Activated CD8-positive, alpha-beta memory T cell treated with anti-CD3 and anti-CD28 coated beads, Interleukin-2, amount 50 U/mL, for 1 hour (primary cell): ENCODE data around the gene COX7A2L.
"Not testable (repeated sequence)": the region's sequence is repeated elsewhere in the genome, so short reads cannot be mapped to it uniquely, and the experiment has no call there.

Experiments
- DNase-seq: peaks from one replicate; pipeline ENCODE4 v3.0.0-alpha.2; 2020; ENCODE audit errors: extremely low read depth

COX7A2L gene

DNA sequence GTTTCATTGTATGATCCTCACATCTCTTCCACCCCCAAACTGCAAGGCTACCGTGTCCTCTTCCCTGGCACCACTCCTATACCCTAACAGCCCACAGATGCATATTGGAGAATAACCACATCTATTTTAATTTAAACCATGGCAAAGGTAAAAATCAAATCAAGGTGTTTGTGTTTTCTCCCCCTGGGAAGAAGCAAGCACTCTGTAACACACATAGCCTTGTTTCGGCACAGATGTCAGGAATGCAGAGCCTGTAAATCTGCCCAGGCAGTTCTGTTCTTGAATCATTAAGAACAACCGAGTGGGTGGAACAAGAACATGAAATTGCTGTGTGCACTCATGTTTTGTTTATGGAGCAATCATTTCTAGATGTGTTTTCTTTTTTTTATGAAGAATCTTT is 6.8 kb upstream of the COX7A2L start:
- DNase-seq: no peak

DNA sequence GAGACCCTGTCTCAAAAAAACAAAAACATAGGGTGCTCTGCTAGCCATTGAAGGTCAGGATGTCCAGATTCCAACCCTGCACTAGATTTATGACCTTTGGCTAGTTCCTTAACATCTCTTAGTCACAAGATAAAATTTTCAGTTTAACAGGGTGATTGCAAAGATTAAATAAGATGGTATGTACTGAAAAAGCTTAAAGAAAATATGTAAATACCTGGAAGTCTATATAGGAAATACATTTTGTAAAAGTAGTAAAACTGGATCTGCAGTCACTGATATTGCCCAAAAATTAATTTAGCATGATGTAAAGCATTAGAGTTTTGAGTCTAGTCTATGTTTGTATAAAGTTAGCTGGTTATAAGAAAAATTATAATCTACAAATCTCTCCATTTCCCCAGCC is 5.4 kb upstream of the COX7A2L start:
- no peak for DNase-seq

GRCh38 chr2:42364658-42365057 is 3.6 kb upstream of the COX7A2L start:
- DNase-seq: no peak

DNA sequence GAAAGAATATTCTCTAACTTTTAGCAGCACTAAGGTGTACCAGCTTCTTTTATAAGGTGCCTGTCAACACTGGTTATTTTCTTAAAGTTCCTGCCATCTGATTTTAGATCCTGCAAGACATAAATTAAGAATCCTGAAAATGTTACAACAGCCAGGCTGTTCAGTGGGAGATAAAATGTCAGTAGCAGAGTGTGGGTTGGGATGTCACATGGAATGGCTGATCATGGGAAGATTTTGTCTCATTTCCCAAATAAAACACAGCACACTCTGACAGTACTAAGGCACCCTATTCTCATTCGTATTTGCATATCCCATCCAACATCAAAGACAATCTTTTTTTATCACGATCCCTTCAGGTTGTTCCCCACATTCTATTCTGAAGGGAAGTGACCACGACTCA is 2.4 kb upstream of the COX7A2L start:
- DNase-seq: no peak

GRCh38 chr2:42361728-42362283 is 789 bp upstream of the COX7A2L start:
- no peak for DNase-seq

DNA sequence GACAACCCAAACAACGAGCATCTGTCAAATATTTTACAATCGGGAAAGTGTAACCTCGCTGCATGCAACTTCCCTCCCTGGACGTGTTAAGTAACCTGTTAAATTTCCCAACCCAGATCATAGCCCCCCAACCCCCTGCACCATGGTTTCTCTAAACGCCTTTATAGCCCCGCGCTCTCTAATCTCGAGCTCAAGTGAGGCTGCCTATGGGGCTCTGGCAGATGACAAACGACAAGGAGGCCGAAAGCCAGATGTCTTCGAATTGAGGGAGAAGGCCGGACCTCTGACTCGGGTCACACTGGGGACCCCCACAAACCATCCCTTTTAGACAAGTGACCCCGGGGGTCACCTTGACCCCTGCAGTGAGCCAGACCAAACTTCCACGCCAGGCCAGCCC is 526 bp downstream of the COX7A2L start:
- no peak for DNase-seq

DNA sequence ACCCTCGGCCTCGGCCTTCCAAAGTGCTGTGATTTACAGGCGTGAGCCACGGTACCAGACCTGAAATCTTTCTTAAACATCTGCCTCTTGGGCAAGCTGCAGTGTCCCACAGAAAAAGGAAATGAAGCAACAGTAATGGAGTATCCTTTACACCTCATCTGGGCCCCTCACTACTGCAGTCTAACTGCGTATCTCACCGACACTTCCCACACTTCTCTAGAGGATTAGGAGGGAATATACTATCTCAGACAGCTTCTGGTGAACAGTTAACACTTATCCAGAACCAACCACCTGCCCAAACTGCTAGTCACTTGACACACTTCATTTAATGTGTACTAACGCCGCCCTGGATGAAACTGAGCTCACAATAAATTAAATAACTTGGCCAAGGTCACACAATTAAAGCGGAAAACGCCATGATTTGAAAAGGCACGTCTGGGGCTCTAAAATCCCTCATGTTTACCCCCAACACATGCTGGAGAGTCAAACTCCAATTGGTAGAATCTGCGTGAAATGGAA is 993 bp downstream of the COX7A2L start:
- DNase-seq: no peak

DNA sequence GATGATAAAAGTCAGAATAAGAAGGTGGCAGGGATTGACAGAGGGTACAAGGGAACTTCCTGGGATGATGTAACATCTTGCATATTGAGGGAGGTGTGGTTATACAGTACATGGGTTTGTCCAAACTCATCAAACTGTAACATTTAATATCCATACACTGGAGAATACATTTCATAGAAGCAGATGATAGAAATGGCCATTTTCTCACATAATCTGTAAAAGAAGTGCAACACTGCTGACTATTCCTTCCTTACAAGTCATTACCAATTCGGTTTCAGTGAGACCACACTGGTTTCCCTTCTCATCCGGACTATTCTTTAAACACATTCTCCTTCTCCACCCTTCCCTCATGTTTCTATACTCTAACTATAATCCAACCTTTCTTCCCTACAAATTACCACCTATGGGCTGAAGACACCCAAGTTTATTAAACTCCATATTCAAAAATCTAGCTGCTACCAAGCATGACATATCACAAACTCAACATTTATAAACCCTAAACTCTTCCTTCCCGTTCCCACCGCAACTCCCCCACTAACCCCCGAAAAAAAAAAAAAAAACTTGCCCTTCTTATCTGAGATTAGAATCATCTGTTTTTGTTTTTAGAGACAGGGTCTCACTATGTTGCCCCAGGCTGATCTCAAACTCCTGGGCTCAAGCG is 1.6 kb downstream of the COX7A2L start:
- DNase-seq: no peak

- DNase-seq: no peak
These were observed 7.1 kb downstream of the COX7A2L start for GRCh38 chr2:42353792-42354429.

GRCh38 chr2:42351864-42352263 is 9.2 kb downstream of the COX7A2L start:
- DNase-seq: no peak

GRCh38 chr2:42350434-42351063 is 10.5 kb downstream of the COX7A2L start:
- no peak for DNase-seq

- DNase-seq: no peak
These were observed 12.8 kb downstream of the COX7A2L start for GRCh38 chr2:42348113-42348805.

DNA sequence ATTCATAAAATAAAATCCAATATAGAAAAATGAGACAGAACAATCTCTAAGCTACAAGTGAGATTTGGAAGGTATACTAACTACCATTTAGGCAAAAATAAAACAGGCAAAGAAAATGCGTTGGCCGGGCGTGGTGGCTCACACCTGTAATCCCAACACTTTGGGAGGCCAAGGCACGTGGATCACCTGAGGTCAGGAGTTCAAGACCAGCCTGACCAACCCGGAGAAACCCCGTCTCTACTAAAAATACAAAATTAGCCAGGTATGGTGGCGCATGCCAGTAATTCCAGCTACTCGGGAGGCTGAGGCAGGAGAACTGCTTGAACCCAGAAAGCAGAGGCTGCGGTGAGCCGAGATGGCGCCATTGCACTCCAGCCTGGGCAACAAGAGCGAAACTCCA is 13.5 kb downstream of the COX7A2L start:
- not testable (repeated sequence) for DNase-seq

GRCh38 chr2:42346856-42347255 is 14.2 kb downstream of the COX7A2L start:
- DNase-seq: not testable (repeated sequence)

- DNase-seq: no peak
These were observed 15.0 kb downstream of the COX7A2L start for GRCh38 chr2:42345986-42346385.

DNA sequence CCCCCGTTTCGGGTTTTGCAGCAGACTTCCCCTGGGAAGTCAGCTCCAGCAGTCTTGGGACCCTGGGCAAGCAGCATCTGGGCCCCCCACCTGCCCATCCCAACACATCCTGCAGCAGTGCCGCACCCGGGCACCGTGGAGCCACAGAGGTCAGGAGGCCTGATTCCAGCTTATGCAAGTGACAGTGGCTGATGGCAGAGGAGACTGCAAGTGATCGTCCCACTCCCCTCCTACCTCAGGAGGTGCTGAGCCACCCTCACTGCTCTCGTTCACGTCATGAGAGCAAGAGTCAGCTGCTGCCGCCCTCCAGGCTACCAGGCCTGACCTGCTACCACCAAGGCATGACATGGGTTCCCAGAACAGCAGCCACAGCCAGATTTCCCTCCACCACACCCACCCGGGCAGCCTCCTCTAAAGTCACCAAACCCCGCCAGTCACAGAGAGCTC is 18.2 kb downstream of the COX7A2L start:
- DNase-seq: no peak

DNA sequence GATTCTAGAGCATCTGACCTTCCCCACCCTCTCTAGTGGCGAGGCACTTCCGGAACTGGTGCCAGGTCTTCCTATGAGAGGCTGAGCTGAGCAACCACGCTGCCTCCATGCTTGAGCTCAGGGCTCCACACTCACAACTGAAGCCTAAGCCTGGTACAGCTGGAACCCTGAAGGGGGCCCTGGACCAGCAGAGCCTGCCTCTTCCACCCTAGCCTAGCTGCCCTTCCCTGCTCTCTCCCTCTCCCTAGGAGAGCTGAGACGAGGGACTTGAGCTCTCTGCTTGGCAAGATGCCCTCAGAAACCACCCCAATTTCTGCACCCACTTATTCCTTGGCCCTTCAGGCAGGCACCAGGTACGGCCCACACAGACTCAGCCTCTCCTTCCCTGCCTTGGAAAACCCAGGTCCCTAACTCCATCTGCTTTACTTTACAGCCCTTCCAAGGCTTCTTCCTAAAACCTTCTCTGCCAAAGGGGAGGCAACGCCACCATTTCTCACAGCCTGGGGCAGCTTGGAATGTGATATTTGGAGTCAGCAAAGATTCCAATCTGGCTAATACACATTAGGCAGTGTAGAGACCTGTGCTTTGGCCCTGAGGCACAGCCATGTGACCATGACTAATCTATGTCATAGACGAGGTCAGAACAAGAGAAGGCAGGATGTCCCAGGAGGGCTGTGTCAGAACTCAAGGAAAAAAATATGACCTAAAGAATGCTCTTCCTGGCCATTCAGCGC is 18.8 kb downstream of the COX7A2L start:
- DNase-seq: no peak

DNA sequence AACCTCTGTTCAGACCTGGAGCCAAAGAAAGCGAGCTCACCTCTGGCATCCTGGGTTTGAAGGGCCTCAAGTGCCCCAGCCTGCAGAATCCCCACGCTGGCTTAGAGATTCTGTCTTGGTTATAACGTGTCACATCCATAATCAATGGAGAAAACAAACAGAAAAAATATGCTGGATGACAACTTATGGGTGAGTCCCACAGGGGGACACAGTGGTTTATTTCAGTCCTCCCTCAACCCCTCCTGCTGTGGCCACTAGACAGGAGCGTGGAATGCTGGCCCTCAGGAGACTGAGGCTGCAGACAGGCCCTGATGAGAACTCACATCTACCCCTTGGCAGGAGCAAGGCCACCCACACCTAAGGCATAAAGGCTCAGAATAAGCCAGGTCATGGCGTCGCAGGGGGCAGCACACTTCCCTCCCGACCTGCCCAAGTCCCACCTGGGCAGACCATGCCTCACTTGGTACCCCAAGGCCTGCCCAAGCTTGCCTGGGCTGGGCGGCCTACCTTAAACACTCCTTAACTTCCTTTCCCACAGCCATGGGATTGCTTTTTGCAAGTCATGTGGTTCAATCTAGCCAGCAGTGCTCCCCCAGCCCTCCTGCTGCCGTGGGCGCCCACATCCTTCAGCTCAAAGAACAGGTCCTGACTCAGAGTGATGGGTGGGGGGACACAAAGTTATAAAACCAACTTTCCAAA is 19.9 kb downstream of the COX7A2L start:
- DNase-seq: no peak

DNA sequence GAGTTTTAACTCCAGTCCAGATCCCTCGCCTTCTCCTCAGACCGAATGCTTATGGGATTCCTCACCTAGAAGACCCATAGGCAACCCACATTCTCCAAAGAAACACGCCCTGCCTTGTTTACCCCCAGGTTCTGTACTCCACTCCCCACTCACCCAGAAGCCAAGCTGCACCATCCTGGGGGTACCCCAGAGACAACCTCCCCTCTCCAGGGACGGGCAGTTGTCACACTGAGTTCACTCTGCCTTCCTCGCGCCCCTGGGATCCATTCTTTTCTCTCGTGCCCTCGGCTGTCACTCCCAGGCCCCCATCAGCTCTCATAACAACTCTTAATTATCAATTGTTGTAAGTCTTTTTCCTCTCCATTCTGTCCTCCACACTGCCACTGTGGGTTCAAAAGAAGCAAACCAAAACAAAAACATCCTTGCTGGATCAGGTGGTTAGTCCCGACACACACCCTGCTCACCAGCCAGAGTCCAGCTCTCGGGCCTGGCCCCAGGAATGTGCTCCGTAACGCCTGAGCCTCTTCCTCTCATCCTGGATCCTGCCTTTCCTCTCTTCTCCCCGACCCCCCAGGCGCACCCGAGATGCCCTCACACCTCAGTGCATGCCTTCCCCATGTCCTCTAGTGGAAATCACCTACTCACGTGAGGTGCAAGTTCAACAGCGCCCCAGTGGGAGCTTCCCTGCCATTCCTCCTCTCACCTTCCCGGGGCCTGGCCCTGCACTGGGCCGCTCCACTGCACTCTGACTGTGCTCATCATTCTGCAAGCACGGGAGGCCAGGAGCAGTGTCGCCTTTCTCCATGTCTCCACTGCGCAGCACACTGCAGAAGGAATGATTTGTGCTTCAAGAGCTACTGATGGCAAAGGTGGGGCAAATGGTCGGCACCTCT is 20.7 kb downstream of the COX7A2L start:
- DNase-seq: no peak
